GM23338 (cell line): Measurements from ENCODE around the gene DYRK1A. TPM values are rescaled to one million over a fixed set of nuclear protein-coding genes. Genes with fewer than 3 reads are reported as not detected.

Experiments
- ATAC-seq: fragments of 200-7000 bp; cut with Tn5 transposase; 3 replicates; pipeline ENCODE4 v1.9.1; 2020
- DNase-seq: peaks from one replicate; pipeline ENCODE4 v3.0.0-alpha.2; 2015; ENCODE audit warnings: low spot score
- H2AFZ ChIP-seq: fragments of 200-600 bp; sonication (generic); 2 replicates; pipeline ENCODE4 v1.8.0; 2016; ENCODE audit warnings: antibody characterized with exemption, mild to moderate bottlenecking, moderate library complexity
- H3F3A ChIP-seq: fragments of 200-600 bp; sonication (generic); replicated peaks from 2 replicates; pipeline ENCODE4 v1.8.0; 2017; ENCODE audit warnings: antibody characterized with exemption, mixed run types, low read depth
- H3K27ac ChIP-seq: fragments of 200-600 bp; sonication (generic); 2 replicates; pipeline ENCODE4 v1.6.1; 2016; ENCODE audit warnings: low read depth
- H3K27me3 ChIP-seq: fragments of 200-600 bp; sonication (generic); 2 replicates; pipeline ENCODE4 v1.8.0; 2016; ENCODE audit warnings: mild to moderate bottlenecking, mixed run types, moderate library complexity; ENCODE audit not compliant: insufficient read depth
- H3K36me3 ChIP-seq: fragments of 200-600 bp; sonication (generic); 2 replicates; pipeline ENCODE4 v1.8.0; 2016; ENCODE audit warnings: mild to moderate bottlenecking; ENCODE audit not compliant: insufficient read depth
- H3K4me1 ChIP-seq: fragments of 200-600 bp; sonication (generic); 2 replicates; pipeline ENCODE4 v1.8.0; 2016; ENCODE audit warnings: mild to moderate bottlenecking, moderate library complexity; ENCODE audit not compliant: insufficient read depth
- H3K4me2 ChIP-seq: fragments of 200-600 bp; sonication (generic); 2 replicates; pipeline ENCODE4 v1.7.1; 2017; ENCODE audit warnings: mixed run types
- H3K4me3 ChIP-seq: fragments of 200-600 bp; sonication (generic); 2 replicates; pipeline ENCODE4 v1.6.1; 2016; ENCODE audit warnings: mixed run types
- H3K79me2 ChIP-seq: fragments of 200-600 bp; sonication (generic); replicated peaks from 2 replicates; pipeline ENCODE4 v1.8.0; 2017; ENCODE audit warnings: mild to moderate bottlenecking; ENCODE audit not compliant: insufficient read depth
- H3K9me2 ChIP-seq: fragments of 200-600 bp; sonication (generic); 2 replicates; pipeline ENCODE4 v1.8.0; 2017; ENCODE audit not compliant: insufficient read depth
- H4K20me1 ChIP-seq: fragments of 200-600 bp; sonication (generic); replicated peaks from 2 replicates; pipeline ENCODE4 v1.8.0; 2017; ENCODE audit warnings: mild to moderate bottlenecking; ENCODE audit not compliant: insufficient read depth
- H3K27ac Mint-ChIP-seq: 2 replicates; pipeline ENCODE4 v1.8.0; 2020; ENCODE audit warnings: inconsistent platforms, mild to moderate bottlenecking, moderate library complexity, mixed read lengths
- H3K27me3 Mint-ChIP-seq: 3 replicates; pipeline ENCODE4 v1.8.0; 2022; ENCODE audit warnings: low read depth, mild to moderate bottlenecking, moderate library complexity, mixed read lengths, inconsistent platforms; ENCODE audit not compliant: insufficient read depth, poor library complexity
- H3K36me3 Mint-ChIP-seq: 3 replicates; pipeline ENCODE4 v1.8.0; 2021; ENCODE audit warnings: low read depth, mild to moderate bottlenecking, inconsistent platforms, moderate library complexity, mixed read lengths
- H3K4me1 Mint-ChIP-seq: 3 replicates; pipeline ENCODE4 v1.8.0; 2020; ENCODE audit warnings: mild to moderate bottlenecking, inconsistent platforms, mixed read lengths
- H3K4me3 Mint-ChIP-seq: 3 replicates; pipeline ENCODE4 v1.8.0; 2021; ENCODE audit warnings: moderate library complexity, mild to moderate bottlenecking, inconsistent platforms, mixed read lengths
- H3K9me3 Mint-ChIP-seq: 3 replicates; pipeline ENCODE4 v1.8.0; 2020; ENCODE audit warnings: moderate library complexity, mild to moderate bottlenecking, inconsistent platforms, mixed read lengths
- EZH2 ChIP-seq: fragments of 200-600 bp; sonication (generic); IDR thresholded peaks from one replicate; pipeline ENCODE4 v1.8.0; 2017; ENCODE audit warnings: antibody characterized with exemption, mild to moderate bottlenecking, low read depth; ENCODE audit not compliant: unreplicated experiment
- EZH2phosphoT487 ChIP-seq: fragments of 200-600 bp; sonication (generic); IDR thresholded peaks from one replicate; pipeline ENCODE4 v1.8.1; 2018; ENCODE audit warnings: antibody characterized with exemption; ENCODE audit not compliant: unreplicated experiment
- NANOG ChIP-seq: IDR thresholded peaks from 2 replicates; pipeline ENCODE4 v1.6.1; 2016; ENCODE audit warnings: antibody characterized with exemption, borderline replicate concordance
- STAT1 ChIP-seq: IDR thresholded peaks from one replicate; pipeline ENCODE4 v1.6.1; 2016; ENCODE audit warnings: antibody characterized with exemption; ENCODE audit not compliant: unreplicated experiment
- ZNF114 ChIP-seq: fragments of 250-450 bp; sonication (Bioruptor Pico); IDR thresholded peaks from 2 replicates; pipeline ENCODE4 v1.5.0; 2020; ENCODE audit warnings: mild to moderate bottlenecking, moderate library complexity
- ZNF331 ChIP-seq: fragments of 250-450 bp; sonication (Bioruptor Pico); IDR thresholded peaks from 2 replicates; pipeline ENCODE4 v1.5.0; 2020; ENCODE audit warnings: low read depth, mild to moderate bottlenecking, moderate library complexity
- polyA plus RNA-seq: library from polyadenylated mRNA; unstranded; fragments of >200 nt; fragmentation: Nextera tagmentation; extraction: Ambion mirVana; gene quantifications from 2 replicates; pipeline ENCODE4 v1.2.1, GENCODE V29; 2016
- total RNA-seq: library from RNA; depleted of rRNA; stranded (reverse); fragments of >200 nt; shearing (Covaris generic); gene quantifications from 2 replicates; pipeline ENCODE4 v1.2.3, GENCODE V29; 2014
- TF ChIP-seq, protein P1 (sequence below): fragments of 250-450 bp; sonication (Bioruptor Pico); IDR thresholded peaks from 2 replicates; pipeline ENCODE4 v1.5.0; 2020; ENCODE audit warnings: mild to moderate bottlenecking, moderate library complexity

DYRK1A gene
- total and polyA plus RNA-seq, 2 experiments from 2014 or later = 10.3 to 84.7 TPM

DNA sequence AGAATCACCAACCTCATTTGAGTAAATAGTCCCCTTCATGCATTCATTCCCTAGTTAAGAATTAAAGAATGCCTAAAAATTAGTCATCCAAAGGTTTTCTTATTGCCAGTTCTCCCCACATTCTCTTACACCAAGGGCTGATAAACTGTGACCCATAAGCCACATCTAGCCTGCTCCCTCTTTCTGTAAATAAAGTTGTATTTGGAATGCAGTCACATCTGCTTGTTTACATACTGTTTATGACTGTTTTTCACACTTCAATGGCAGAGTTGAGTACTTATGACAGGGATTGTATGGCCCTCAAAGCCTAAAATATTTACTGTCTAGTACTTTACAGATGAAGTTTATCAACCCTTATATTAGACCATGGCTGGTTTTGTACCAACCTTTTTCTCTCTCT lies 16.1 kb upstream of the DYRK1A start:
- no peak for ATAC-seq
- no peaks in the 10 kb centered on the region for H3K9me2 ChIP-seq
- Mint-ChIP-seq H3K4me1 (peaks cover 5% of the 10 kb centered on the region; the same call in 2 of the 3 replicates), H3K9me3 (peaks cover 48% of the 10 kb centered on the region), H3K4me3 (no peak overlapping the region), H3K27ac (no peak overlapping the region), H3K27me3 (no peaks in the 10 kb centered on the region), H3K36me3 (peaks cover 30% of the 10 kb centered on the region)
- no peaks in the 10 kb centered on the region for H3F3A ChIP-seq
- H3K4me3 ChIP-seq = no peak overlapping the region
- no peaks in the 10 kb centered on the region for H3K4me1 ChIP-seq
- no peak overlapping the region for H3K4me2 ChIP-seq
- no peak overlapping the region for H3K27ac ChIP-seq
- H2AFZ ChIP-seq = no peak overlapping the region
- TF ChIP-seq ZNF331 (no peak), EZH2phosphoT487 (no peak)
- H3K36me3 ChIP-seq = no peaks in the 10 kb centered on the region; the same call in 1 of the 2 replicates
- H4K20me1 ChIP-seq = no peaks in the 10 kb centered on the region
- DNase-seq = no peak
- no peaks in the 10 kb centered on the region for H3K27me3 ChIP-seq
- H3K79me2 ChIP-seq = no peaks in the 10 kb centered on the region

DNA sequence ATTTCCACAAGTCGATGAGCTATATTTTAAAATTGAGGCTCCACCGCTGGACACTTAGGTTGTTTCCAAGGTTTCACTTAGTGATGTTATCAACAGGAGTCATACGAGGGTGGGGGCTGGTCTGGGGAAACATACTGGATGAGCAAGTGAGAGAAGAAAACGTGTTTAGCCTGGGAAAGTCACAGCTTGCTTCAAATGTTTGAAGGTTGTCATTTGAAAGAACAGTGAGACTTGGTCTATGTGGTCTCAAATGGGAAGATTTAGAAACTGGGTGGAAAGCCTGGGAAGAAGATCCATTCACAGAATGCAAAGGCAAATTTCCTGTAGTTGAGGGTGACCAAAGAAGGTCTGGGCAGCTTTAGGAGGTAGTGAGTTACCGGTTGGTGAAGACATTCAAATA lies 9.9 kb upstream of the DYRK1A start:
- Histone ChIP-seq H4K20me1 (no peaks in the 10 kb centered on the region), H3K4me3 (no peak overlapping the region), H2AFZ (no peak overlapping the region), H3F3A (no peaks in the 10 kb centered on the region), H3K79me2 (no peaks in the 10 kb centered on the region), H3K27ac (no peak overlapping the region), H3K27me3 (no peaks in the 10 kb centered on the region), H3K9me2 (0 out of 2 replicates have a peak, but pooled peaks cover 3% of the 10 kb centered on the region), H3K4me1 (no peaks in the 10 kb centered on the region), H3K4me2 (no peak overlapping the region), H3K36me3 (no peaks in the 10 kb centered on the region)
- DNase-seq (no peak), ATAC-seq (no peak)
- TF ChIP-seq STAT1 = no peak
- no peak for TF ChIP-seq EZH2phosphoT487
- Mint-ChIP-seq H3K27ac (no peak overlapping the region), H3K9me3 (peaks cover 3% of the 10 kb centered on the region; the same call in 2 of the 3 replicates), H3K4me3 (no peak overlapping the region), H3K4me1 (peaks cover 15% of the 10 kb centered on the region; the same call in 2 of the 3 replicates), H3K27me3 (no peaks in the 10 kb centered on the region), H3K36me3 (peaks cover 1% of the 10 kb centered on the region; the same call in 1 of the 3 replicates)

DNA sequence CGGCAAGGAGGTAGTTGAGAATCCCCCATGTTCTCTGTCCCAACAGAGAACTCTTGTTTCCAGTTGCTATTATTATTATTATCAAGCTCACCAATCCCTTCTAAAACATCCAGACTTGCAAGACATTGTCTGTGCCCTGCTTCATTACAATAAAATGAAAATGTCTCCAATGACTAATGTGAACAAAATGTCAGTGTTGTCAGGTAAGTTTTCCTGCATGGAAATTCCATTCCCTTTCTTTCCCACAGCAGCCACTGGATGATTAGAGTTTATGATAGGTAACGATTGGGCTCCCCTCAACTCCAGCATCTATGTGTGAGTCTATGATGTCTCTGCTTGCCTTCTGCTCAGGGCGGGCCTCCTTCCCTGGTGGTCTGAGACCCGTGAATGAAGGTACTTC lies 8.9 kb upstream of the DYRK1A start:
- H2AFZ ChIP-seq = peak overlapping the region; percentile 61
- no peaks in the 10 kb centered on the region for H3K36me3 Mint-ChIP-seq
- no peaks in the 10 kb centered on the region for H3K36me3 ChIP-seq
- H3K79me2 ChIP-seq = no peaks in the 10 kb centered on the region
- H3K4me3 ChIP-seq = no peak overlapping the region
- no peaks in the 10 kb centered on the region for H3K27me3 Mint-ChIP-seq
- no peaks in the 10 kb centered on the region for H3K9me3 Mint-ChIP-seq
- H3K4me2 ChIP-seq = peak overlapping the region; percentile 24; the same call in 1 of the 2 replicates
- DNase-seq (no peak), ATAC-seq (no peak)
- H4K20me1 ChIP-seq = no peaks in the 10 kb centered on the region
- H3K9me2 ChIP-seq = 0 out of 2 replicates have a peak, but pooled peaks cover 3% of the 10 kb centered on the region
- no peaks in the 10 kb centered on the region for H3F3A ChIP-seq
- no peaks in the 10 kb centered on the region for H3K4me1 ChIP-seq
- H3K27ac ChIP-seq = no peak overlapping the region
- H3K27ac Mint-ChIP-seq = no peak overlapping the region
- no peaks in the 10 kb centered on the region for H3K27me3 ChIP-seq
- no peak overlapping the region for H3K4me3 Mint-ChIP-seq
- peaks cover 15% of the 10 kb centered on the region; the same call in 2 of the 3 replicates for H3K4me1 Mint-ChIP-seq
- TF ChIP-seq ZNF331 = no peak
- no peak for TF ChIP-seq NANOG
- TF ChIP-seq EZH2phosphoT487 = no peak
- no peak for TF ChIP-seq EZH2
- no peak for TF ChIP-seq ZNF114
- TF ChIP-seq, protein P1, sequence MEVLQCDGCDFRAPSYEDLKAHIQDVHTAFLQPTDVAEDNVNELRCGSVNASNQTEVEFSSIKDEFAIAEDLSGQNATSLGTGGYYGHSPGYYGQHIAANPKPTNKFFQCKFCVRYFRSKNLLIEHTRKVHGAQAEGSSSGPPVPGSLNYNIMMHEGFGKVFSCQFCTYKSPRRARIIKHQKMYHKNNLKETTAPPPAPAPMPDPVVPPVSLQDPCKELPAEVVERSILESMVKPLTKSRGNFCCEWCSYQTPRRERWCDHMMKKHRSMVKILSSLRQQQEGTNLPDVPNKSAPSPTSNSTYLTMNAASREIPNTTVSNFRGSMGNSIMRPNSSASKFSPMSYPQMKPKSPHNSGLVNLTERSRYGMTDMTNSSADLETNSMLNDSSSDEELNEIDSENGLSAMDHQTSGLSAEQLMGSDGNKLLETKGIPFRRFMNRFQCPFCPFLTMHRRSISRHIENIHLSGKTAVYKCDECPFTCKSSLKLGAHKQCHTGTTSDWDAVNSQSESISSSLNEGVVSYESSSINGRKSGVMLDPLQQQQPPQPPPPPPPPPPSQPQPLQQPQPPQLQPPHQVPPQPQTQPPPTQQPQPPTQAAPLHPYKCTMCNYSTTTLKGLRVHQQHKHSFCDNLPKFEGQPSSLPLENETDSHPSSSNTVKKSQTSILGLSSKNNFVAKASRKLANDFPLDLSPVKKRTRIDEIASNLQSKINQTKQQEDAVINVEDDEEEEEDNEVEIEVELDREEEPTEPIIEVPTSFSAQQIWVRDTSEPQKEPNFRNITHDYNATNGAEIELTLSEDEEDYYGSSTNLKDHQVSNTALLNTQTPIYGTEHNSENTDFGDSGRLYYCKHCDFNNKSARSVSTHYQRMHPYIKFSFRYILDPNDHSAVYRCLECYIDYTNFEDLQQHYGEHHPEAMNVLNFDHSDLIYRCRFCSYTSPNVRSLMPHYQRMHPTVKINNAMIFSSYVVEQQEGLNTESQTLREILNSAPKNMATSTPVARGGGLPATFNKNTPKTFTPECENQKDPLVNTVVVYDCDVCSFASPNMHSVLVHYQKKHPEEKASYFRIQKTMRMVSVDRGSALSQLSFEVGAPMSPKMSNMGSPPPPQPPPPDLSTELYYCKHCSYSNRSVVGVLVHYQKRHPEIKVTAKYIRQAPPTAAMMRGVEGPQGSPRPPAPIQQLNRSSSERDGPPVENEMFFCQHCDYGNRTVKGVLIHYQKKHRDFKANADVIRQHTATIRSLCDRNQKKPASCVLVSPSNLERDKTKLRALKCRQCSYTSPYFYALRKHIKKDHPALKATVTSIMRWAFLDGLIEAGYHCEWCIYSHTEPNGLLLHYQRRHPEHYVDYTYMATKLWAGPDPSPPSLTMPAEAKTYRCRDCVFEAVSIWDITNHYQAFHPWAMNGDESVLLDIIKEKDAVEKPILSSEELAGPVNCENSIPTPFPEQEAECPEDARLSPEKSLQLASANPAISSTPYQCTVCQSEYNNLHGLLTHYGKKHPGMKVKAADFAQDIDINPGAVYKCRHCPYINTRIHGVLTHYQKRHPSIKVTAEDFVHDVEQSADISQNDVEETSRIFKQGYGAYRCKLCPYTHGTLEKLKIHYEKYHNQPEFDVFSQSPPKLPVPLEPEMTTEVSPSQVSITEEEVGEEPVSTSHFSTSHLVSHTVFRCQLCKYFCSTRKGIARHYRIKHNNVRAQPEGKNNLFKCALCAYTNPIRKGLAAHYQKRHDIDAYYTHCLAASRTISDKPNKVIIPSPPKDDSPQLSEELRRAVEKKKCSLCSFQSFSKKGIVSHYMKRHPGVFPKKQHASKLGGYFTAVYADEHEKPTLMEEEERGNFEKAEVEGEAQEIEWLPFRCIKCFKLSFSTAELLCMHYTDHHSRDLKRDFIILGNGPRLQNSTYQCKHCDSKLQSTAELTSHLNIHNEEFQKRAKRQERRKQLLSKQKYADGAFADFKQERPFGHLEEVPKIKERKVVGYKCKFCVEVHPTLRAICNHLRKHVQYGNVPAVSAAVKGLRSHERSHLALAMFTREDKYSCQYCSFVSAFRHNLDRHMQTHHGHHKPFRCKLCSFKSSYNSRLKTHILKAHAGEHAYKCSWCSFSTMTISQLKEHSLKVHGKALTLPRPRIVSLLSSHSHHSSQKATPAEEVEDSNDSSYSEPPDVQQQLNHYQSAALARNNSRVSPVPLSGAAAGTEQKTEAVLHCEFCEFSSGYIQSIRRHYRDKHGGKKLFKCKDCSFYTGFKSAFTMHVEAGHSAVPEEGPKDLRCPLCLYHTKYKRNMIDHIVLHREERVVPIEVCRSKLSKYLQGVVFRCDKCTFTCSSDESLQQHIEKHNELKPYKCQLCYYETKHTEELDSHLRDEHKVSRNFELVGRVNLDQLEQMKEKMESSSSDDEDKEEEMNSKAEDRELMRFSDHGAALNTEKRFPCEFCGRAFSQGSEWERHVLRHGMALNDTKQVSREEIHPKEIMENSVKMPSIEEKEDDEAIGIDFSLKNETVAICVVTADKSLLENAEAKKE (CRISPR knock-in tag) = no peak
